ENCODE data around the gene SFTPD. TPM values are rescaled to one million over a fixed set of nuclear protein-coding genes. Genes with fewer than 3 reads are reported as not detected.

Gene SFTPD
- total and polyA plus RNA-seq, 2 of the 8 experiments (the other 6 are each of a cell fraction or from before 2014, with no cell fraction given) = 0.21 to 0.54 TPM

- 34% methylated on average over 10 of the region's 10 CpGs; no CpG with 5 or more reads in 1 of the 2 experiments for WGBS, 2 experiments (ENCODE audit: extremely low coverage in 1 of 2, insufficient coverage in 1 of 2, insufficient read length in 1 of 2, insufficient replicate concordance in 2 of 2, low coverage in 1 of 2, low lambda C conversion rate in 2 of 2, missing lambda C conversion rate in 1 of 2)
- no peak overlapping the region for H4K8ac ChIP-seq (ENCODE audit: extremely low read depth, insufficient read depth, low read length)
- H3K36me3 ChIP-seq (ENCODE audit: control insufficient read depth in 2 of 4, insufficient read depth in 4 of 4, low read length in 3 of 4) = no peaks in the 10 kb centered on the region
- H3K18ac ChIP-seq (ENCODE audit: extremely low read depth, low read length) = no peak overlapping the region
- H2BK5ac ChIP-seq (ENCODE audit: low read depth, low read length) = no peak overlapping the region
- FAIRE-seq (no peak), DNase-seq (ENCODE audit: low read depth in 1 of 2, low spot score in 2 of 2) (no peak)
- H2BK15ac ChIP-seq (ENCODE audit: low read length) = no peak overlapping the region
- no peak overlapping the region for H2AK5ac ChIP-seq (ENCODE audit: low read depth, low read length)
- no peak overlapping the region for H4K5ac ChIP-seq (ENCODE audit: insufficient read length, low read depth, low read length)
- peak overlapping the region in 3 of 4 experiments; percentile 63 to 72 (median 67); a peak in 5 of 7 replicates for H3K9ac ChIP-seq (replicated peaks in 1 of 4; ENCODE audit: extremely low read depth in 1 of 4, low read depth in 3 of 4, low read length in 3 of 4)
- H3K27me3 ChIP-seq (replicated peaks in 1 of 4; ENCODE audit: control insufficient read depth in 3 of 4, extremely low read depth in 1 of 4, insufficient read depth in 3 of 4, low read length in 3 of 4) = peaks cover 0 to 22% (median 15%) of the 10 kb centered on the region in 4 experiments; a peak in 6 of 7 replicates
- H2AFZ ChIP-seq (ENCODE audit: low read length) = peak overlapping the region; percentile 98
- no peak overlapping the region for H3K27ac ChIP-seq (ENCODE audit: low read depth, low read length)
- TF ChIP-seq SAP30 (IDR thresholded peaks at IDR 0.05; ENCODE audit: insufficient read depth, insufficient replicate concordance, low read length) (no peak), SIRT6 (IDR thresholded peaks at IDR 0.05; ENCODE audit: low read length) (no peak), RNF2 (IDR thresholded peaks at IDR 0.05; ENCODE audit: borderline replicate concordance, low read depth, low read length, missing control alignments, poor library complexity, severe bottlenecking) (no peak), TAF1 (IDR thresholded peaks at IDR 0.05; ENCODE audit: low read depth, low read length) (no peak), KDM5A (IDR thresholded peaks at IDR 0.05; ENCODE audit: low read length) (no peak), BACH1 (IDR thresholded peaks at IDR 0.05; ENCODE audit: low read length) (no peak), MAX (IDR thresholded peaks at IDR 0.05) (no peak), ATF2 (IDR thresholded peaks at IDR 0.05; ENCODE audit: low read length) (no peak)
- H3K79me1 ChIP-seq (ENCODE audit: low read depth, low read length) = no peaks in the 10 kb centered on the region
- no peaks in the 10 kb centered on the region for H4K20me1 ChIP-seq (replicated peaks in 1 of 2; ENCODE audit: control insufficient read depth in 1 of 2, insufficient read depth in 2 of 2, low read length in 2 of 2)
- POLR2A ChIA-PET (ENCODE audit: partially characterized antibody) = interaction anchor here (1.2 kb wide), 1 partner anchor 15 kb away, joined by 3 read pairs; no protein-coding TSS in a partner anchor
- no peak overlapping the region for H2BK20ac ChIP-seq (ENCODE audit: low read length)
- H3K14ac ChIP-seq (ENCODE audit: insufficient read length) = no peak overlapping the region
- no peaks in the 10 kb centered on the region for H3K9me3 ChIP-seq (ENCODE audit: insufficient read depth in 2 of 2, low read depth in 1 of 2, low read length in 1 of 2)
- no peak overlapping the region for H2BK12ac ChIP-seq (ENCODE audit: low read depth, low read length)
- H3K4ac ChIP-seq (replicated peaks; ENCODE audit: insufficient read length, low read depth, low read length) = no peak overlapping the region
- no peaks in the 10 kb centered on the region for H3K79me2 ChIP-seq (ENCODE audit: control insufficient read depth in 1 of 2, insufficient read depth in 2 of 2, low read length in 2 of 2)
- H2BK120ac ChIP-seq (replicated peaks; ENCODE audit: low read depth, low read length) = no peak overlapping the region
- H3K4me3 ChIP-seq (ENCODE audit: extremely low read depth in 1 of 4, insufficient read depth in 2 of 4, low read depth in 3 of 4, low read length in 4 of 4) = peak overlapping the region; percentile 74 to 84 (median 75)
- H3K56ac ChIP-seq (replicated peaks; ENCODE audit: insufficient read length, low read depth, low read length) = no peak overlapping the region
- no peaks in the 10 kb centered on the region; a peak in 3 of 7 replicates for H3K4me1 ChIP-seq (replicated peaks in 1 of 4; ENCODE audit: control insufficient read depth in 3 of 4, insufficient read depth in 4 of 4, low read length in 3 of 4)
- peak overlapping the region; percentile 67 to 96 for H3K4me2 ChIP-seq (ENCODE audit: insufficient read depth in 1 of 2, low read depth in 2 of 2, low read length in 2 of 2)
- CTCF ChIA-PET (ENCODE audit: partially characterized antibody) = interaction anchor here (1.1 to 1.2 kb wide), 2 partner anchors 14 to 141 kb away, joined by 3 to 6 read pairs; no protein-coding TSS in a partner anchor
- no peak overlapping the region for H4K91ac ChIP-seq (replicated peaks; ENCODE audit: insufficient read length, low read length)
- no peak overlapping the region for H3K23ac ChIP-seq (ENCODE audit: insufficient read length)
- peaks cover 11% of the 10 kb centered on the region; the same call in 1 of the 2 replicates for H3K23me2 ChIP-seq (ENCODE audit: low read depth, low read length)
Observed at GRCh38 chr10:79905322-79906314, 43.3 kb downstream of the SFTPD start.
